Kidney (tissue), 14 donors: ENCODE results near the gene NINJ1. TPM values are rescaled to one million over a fixed set of nuclear protein-coding genes. Genes with fewer than 3 reads are reported as not detected.

Experiments used
- DNase-seq, 5 donors: peaks; one replicate each; pipeline ENCODE4 v3.0.0-alpha.2; 2013 to 2020
- FAIRE-seq: peaks from 2 replicates; lab custom pipeline; 2012; peaks lifted over from hg19 to GRCh38; lab: Jason Lieb, UNC
- H3K27ac ChIP-seq, 2 donors: one replicate each; pipeline ENCODE4 v1.7.0; 2013; ENCODE audit warnings: low read depth in 2 of 2, low read length in 2 of 2, inconsistent platforms in 1 of 2
- H3K27me3 ChIP-seq: one replicate; pipeline ENCODE4 v1.7.1; 2013; ENCODE audit warnings: low read length, inconsistent platforms; ENCODE audit not compliant: control insufficient read depth, insufficient read depth
- H3K36me3 ChIP-seq, 3 donors: one replicate each; pipeline versions ENCODE4 v1.7.0 to v1.7.1; 2013; ENCODE audit warnings: low read length in 3 of 3, control low read depth in 1 of 3, inconsistent platforms in 1 of 3; ENCODE audit not compliant: insufficient read depth in 3 of 3, control insufficient read depth in 2 of 3
- H3K4me1 ChIP-seq, 3 donors: one replicate each; pipeline versions ENCODE4 v1.7.0 to v1.7.1; 2013; ENCODE audit warnings: low read length in 3 of 3, inconsistent platforms in 1 of 3, low read depth in 1 of 3; ENCODE audit not compliant: control insufficient read depth in 2 of 3, insufficient read depth in 2 of 3
- H3K4me3 ChIP-seq, 3 donors: one replicate each; pipeline versions ENCODE4 v1.7.0 to v1.8.1; 2013; ENCODE audit warnings: low read length in 3 of 3, control low read depth in 1 of 3, inconsistent platforms in 1 of 3
- H3K9ac ChIP-seq, 3 donors: one replicate each; pipeline versions ENCODE4 v1.7.0 to v1.7.1; 2013; ENCODE audit warnings: low read length in 3 of 3, control low read depth in 1 of 3, inconsistent platforms in 1 of 3
- H3K9me3 ChIP-seq, 3 donors: one replicate each; pipeline versions ENCODE4 v1.7.0 to v1.7.1; 2013; ENCODE audit warnings: low read length in 3 of 3, control low read depth in 1 of 3, inconsistent platforms in 1 of 3; ENCODE audit not compliant: control insufficient read depth in 2 of 3, insufficient read depth in 1 of 3
- intact Hi-C: fragments of 100-400 bp; cut with DNase I; formaldehyde crosslinking; loops from one replicate; pipeline ENCODE4 v1.11.1; 2022
- polyA plus RNA-seq: library from polyadenylated mRNA; stranded (reverse); fragments of 350-450 nt; fragmentation: Illumina TruSeq; extraction: RNeasy Lipid Tissue Mini Kit (QIAGEN cat#74804); gene quantifications from one replicate; pipeline ENCODE4 v1.2.3, GENCODE V29; 2014; ENCODE audit warnings: low read depth, low replicate concordance; ENCODE audit not compliant: insufficient read depth
- total RNA-seq: library from RNA; stranded (reverse); fragmentation: NEBNext Ultra II Directional; extraction: Animal tissue kit (Norgen Biotek cat#: 25700); gene quantifications from one replicate; pipeline ENCODE4 v1.2.1, GENCODE V29; 2021
- TF ChIP-seq, protein P1 (sequence below): IDR thresholded peaks from 3 replicates; pipeline ENCODE4 v1.5.1; 2012; ENCODE audit warnings: mild to moderate bottlenecking, moderate library complexity, borderline replicate concordance; ENCODE audit not compliant: insufficient read depth; ENCODE audit errors: extremely low read depth
- donor health status: control.
- donor health status: control.
- donor health status: control.
- donor health status: control.
- donor health status: control.
- donor health status: DM: yes; HTN: yes; CAD: no.
- donor health status: Normal renal cell carcinoma (clear cell type).

The NINJ1 gene
- total and polyA plus RNA-seq, 2 donors from 2014 or later = 56.3 to 149 TPM

DNA sequence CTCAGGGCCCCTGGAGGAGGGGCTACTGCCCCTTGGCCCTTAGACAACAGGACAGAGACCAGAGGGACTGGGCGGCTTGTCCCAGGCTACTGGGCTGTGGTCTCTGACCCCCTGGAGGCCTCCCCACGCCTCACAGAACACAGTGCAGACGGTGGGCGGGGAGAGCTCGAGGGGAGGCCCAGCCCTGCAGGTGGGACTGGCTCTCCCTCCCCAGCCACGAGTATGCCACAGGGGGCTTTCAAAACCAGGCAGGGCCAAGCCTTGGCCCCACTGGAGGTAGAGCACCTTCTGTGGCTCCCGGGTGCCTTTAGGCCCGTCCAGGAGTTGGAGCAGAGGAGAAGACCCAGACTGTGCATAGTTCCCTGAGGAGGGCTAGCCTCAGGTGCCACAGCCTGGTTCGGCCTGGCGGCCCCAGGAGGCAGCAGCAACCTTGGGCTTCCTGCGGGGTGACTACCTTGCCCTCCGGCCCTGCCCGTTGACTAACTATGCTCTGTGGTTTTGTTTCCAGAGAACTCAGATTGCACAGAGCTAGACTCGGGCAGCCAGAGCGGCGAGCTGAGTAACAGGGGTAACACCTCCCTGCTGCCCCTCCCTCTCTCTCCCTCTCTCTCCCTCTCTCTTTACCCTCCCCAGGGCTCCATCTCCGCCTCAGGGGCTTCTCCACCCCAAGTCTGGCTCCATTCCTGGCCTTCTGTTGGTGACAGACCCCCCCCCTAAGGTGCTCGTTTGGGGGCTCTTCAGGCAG lies 22.5 kb downstream of the NINJ1 start:
- FAIRE-seq = no peak
- intact Hi-C loops = no loop called here
- DNase-seq = peak in 3 of 5 donors; percentile 8 to 74 (median 42)

DNA sequence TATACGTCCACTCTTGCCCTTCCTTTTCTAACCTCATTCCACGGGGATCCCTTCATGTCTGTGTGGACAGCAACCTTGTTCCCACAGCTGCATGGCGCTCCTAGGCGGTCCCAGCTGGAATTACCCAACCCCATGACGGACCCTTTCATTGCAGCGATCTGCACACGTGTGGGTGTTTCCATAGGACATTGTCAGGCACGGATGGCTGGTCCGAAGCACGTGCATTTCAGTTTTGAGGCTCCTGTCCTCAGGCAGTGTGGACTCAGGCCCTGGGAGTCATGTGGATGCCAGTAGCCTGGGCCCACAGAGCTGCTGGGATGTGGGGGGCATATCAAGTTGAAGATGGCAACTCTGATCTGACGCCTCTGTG lies 23.1 kb downstream of the NINJ1 start:
- Histone ChIP-seq H3K4me1 (peaks cover 0 to 3% (median 3%) of the 10 kb centered on the region in 3 donors), H3K9ac (no peak overlapping the region), H3K36me3 (peaks cover 0 to 8% (median 0%) of the 10 kb centered on the region in 3 donors), H3K9me3 (no peaks in the 10 kb centered on the region), H3K27me3 (no peaks in the 10 kb centered on the region), H3K4me3 (no peak overlapping the region), H3K27ac (no peak overlapping the region)
- DNase-seq (peak in 2 of 5 donors; percentile 11 to 50), FAIRE-seq (no peak)
- TF ChIP-seq, protein P1, sequence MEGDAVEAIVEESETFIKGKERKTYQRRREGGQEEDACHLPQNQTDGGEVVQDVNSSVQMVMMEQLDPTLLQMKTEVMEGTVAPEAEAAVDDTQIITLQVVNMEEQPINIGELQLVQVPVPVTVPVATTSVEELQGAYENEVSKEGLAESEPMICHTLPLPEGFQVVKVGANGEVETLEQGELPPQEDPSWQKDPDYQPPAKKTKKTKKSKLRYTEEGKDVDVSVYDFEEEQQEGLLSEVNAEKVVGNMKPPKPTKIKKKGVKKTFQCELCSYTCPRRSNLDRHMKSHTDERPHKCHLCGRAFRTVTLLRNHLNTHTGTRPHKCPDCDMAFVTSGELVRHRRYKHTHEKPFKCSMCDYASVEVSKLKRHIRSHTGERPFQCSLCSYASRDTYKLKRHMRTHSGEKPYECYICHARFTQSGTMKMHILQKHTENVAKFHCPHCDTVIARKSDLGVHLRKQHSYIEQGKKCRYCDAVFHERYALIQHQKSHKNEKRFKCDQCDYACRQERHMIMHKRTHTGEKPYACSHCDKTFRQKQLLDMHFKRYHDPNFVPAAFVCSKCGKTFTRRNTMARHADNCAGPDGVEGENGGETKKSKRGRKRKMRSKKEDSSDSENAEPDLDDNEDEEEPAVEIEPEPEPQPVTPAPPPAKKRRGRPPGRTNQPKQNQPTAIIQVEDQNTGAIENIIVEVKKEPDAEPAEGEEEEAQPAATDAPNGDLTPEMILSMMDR = no peak
- intact Hi-C loops = no loop called here

More for the DNA sequence above, 22.5 kb downstream of the NINJ1 start:
- Histone ChIP-seq H3K36me3 (peaks cover 0 to 8% (median 0%) of the 10 kb centered on the region in 3 donors), H3K27me3 (no peaks in the 10 kb centered on the region), H3K4me1 (peaks cover 0 to 8% (median 8%) of the 10 kb centered on the region in 3 donors), H3K27ac (no peak overlapping the region), H3K4me3 (no peak overlapping the region), H3K9me3 (no peaks in the 10 kb centered on the region), H3K9ac (no peak overlapping the region)
- TF ChIP-seq, protein P1 = no peak

DNA sequence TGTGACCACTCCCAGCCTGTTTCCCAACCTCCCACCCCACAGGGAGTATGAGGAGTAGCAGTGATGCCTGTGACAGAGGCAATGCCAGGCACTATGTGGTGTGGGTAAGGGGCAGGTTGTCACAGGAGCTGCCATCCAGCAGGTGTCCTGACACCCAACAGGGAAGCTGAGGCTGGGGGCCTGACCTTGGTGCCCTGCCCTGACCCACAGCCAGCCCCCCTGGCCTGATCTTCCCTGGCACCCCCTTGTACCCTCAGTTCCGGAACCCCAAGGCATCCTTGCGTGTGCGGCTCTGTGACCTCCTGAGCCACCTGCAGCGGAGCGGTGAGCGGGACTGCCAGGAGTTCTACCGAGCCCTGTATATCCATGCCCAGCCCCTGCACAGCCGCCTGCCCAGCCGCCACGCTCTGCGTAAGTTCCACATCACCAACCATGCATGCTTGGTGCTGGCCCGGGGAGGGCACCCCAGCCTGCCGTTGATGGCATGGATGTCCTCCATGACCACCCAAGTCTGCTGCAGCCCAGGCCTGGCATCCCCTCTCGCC lies 23.7 kb downstream of the NINJ1 start:
- TF ChIP-seq, protein P1 = no peak
- H3K9ac ChIP-seq = no peak overlapping the region
- FAIRE-seq = no peak
- DNase-seq = peak in 2 of 5 donors; percentile 47 to 71
- H3K27me3 ChIP-seq = no peaks in the 10 kb centered on the region
- peaks cover 0 to 8% (median 0%) of the 10 kb centered on the region in 3 donors for H3K36me3 ChIP-seq
- H3K27ac ChIP-seq = no peak overlapping the region
- H3K9me3 ChIP-seq = no peaks in the 10 kb centered on the region
- no peak overlapping the region for H3K4me3 ChIP-seq
- intact Hi-C loops = no loop called here
- peaks cover 0 to 3% (median 2%) of the 10 kb centered on the region in 3 donors for H3K4me1 ChIP-seq
